HG02571 (cell line): ENCODE results near the gene TIMP1.

Experiments used
- ATAC-seq: cut with Tn5 transposase; IDR thresholded peaks from one replicate; pipeline ENCODE4 v1.9.1; 2021; ENCODE audit warnings: mild to moderate bottlenecking, moderate library complexity; ENCODE audit not compliant: unreplicated experiment

The TIMP1 gene

DNA sequence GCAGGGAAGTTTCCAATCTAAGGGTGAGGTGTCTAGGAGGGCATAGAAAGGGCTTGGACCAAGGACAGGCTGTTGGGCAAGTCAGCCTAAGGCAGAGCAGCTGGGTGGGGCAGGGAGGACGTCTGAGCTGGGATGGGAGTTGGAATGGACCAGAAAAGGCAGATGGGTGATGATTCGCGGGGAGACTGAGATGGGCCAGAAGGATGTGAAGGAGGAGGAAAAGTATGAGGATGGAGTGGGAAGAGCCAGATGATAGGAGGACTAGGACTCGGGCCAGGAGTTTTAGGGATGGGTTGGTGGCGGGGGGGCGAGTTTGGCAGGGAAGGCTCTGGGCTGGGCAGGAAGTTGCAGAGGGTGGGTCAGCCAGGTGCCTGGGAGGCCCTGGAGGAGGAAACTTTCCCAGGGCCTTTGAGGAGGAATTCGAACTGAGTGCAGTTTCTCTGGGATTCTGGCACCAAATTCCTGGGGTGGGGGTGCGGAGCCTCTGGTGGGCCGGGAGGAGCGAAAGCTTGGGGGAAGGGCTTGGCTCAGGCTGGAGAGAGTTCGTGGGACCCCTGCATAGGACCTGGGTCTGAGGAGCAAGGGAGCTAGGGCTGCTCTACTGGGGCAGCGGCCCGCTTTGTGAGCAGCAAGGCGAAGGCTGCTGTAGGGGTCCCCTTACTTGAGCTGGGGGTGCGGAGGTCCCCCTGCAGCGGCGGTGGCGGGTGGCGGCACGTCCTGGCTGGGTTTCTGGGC is 8.7 kb upstream of the TIMP1 start:
- no peak for ATAC-seq

GRCh38 chrX:47574076-47574546 is 8.1 kb upstream of the TIMP1 start:
- no peak for ATAC-seq

DNA sequence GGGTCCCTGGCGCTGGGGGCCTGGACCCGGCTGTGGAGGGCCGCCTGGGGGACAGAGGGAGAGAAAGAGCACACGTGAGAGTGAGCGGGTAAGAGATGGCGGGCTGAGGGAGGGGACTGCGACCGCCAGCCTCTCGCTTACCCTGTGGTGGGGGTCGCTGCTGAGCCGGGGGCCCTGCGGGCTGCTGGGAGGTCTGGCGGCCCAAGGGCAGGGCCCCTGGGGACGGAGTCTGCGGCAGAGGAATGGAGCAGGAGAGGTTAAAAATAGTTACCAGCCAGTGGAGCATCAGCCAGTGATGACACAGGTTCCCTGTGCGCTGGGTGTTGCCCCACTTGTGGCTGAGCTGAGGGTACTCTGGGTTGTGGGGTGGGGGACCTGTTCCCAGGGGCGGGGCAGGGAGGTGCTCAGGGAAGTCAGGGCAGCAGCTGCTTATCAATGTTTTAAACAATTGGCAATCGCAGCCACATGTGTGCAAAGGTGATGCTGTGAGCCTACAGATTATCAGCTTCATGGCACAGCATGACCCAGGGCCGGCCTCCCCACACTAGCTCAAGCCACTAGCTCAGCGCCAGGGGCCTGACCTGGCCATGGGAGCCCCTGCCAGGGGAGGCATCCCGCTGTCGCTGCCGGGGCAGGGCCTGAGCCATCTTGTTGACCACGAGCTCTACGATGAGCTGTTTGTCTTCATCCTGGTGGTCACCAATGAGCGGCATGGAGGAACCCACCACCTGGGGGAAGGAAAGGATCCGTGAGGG is 7.5 kb upstream of the TIMP1 start:
- no peak for ATAC-seq

GRCh38 chrX:47576021-47576898 is 6.0 kb upstream of the TIMP1 start:
- no peak for ATAC-seq

- no peak for ATAC-seq
These were observed 4.8 kb upstream of the TIMP1 start for GRCh38 chrX:47577424-47577823.

DNA sequence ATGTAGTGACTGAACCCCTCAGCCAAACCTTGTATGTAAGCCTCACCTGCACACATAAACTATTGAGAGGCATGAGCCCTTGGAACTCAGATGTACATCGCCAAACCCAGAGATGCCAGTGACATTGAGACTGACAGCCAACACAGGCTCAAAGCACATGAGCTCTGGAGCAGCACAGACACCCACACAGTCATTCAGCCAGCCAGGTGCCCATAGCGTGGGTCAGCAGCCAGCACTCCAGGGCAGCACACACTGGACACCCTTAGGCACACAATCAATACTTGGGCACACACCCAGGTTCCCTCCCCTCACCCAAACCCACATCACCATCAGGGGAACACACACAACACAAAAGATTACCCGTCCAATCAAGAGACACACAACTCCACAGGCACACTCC is 4.3 kb upstream of the TIMP1 start:
- no peak for ATAC-seq

DNA sequence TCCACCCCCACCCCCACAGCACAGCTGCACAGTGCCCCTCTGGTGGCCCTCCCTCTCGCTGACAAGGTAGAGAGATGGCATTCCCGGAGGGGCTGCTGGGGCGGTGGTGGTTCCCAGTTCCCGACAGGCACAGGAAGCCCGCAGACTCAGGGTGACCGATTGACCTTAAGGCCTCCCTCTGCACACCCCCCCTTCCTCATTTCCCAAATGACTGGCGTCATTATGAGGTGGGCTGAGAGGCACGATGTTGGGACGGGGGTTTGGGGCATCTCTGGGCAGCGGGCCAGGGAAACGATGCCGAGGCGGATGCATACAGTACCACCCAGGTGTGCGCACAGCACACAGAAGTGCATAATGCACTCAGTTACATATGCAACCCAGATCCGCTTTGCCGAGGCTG is 3.5 kb upstream of the TIMP1 start:
- ATAC-seq, result no peak

GRCh38 chrX:47579537-47579936 is 2.7 kb upstream of the TIMP1 start:
- ATAC-seq, result no peak

- ATAC-seq, result no peak
These were observed 1.1 kb downstream of the TIMP1 start for GRCh38 chrX:47583240-47583861.

- ATAC-seq, result no peak
These were observed 2.5 kb downstream of the TIMP1 start for GRCh38 chrX:47584714-47585113.

- no peak for ATAC-seq
These were observed 3.0 kb downstream of the TIMP1 start for GRCh38 chrX:47585273-47585672.

DNA sequence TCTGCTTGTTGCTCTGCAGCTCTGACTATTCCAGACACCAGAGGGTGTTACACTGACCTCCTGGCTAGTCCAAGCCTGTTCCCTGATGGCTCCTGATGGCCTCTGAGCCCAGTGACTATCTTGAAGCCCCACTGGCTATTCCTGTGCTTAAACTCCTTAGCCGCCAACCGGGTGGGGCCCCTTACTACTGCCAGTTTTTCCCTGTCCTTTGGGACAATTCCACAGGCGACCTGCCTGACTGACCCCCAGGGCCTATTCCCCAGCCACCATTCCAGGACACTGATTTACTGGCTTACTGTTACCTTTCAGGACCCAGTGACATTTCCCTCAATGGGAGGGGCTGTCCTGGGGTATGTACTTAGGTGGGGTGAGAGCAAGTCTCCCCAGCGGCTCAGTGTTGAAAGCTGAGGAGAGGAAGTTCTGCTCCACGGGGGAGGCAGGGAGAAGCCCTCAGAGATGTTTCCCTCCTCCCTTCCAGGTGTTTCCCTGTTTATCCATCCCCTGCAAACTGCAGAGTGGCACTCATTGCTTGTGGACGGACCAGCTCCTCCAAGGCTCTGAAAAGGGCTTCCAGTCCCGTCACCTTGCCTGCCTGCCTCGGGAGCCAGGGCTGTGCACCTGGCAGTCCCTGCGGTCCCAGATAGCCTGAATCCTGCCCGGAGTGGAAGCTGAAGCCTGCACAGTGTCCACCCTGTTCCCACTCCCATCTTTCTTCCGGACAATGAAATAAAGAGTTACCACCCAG is 4.0 kb downstream of the TIMP1 start:
- ATAC-seq, result no peak

DNA sequence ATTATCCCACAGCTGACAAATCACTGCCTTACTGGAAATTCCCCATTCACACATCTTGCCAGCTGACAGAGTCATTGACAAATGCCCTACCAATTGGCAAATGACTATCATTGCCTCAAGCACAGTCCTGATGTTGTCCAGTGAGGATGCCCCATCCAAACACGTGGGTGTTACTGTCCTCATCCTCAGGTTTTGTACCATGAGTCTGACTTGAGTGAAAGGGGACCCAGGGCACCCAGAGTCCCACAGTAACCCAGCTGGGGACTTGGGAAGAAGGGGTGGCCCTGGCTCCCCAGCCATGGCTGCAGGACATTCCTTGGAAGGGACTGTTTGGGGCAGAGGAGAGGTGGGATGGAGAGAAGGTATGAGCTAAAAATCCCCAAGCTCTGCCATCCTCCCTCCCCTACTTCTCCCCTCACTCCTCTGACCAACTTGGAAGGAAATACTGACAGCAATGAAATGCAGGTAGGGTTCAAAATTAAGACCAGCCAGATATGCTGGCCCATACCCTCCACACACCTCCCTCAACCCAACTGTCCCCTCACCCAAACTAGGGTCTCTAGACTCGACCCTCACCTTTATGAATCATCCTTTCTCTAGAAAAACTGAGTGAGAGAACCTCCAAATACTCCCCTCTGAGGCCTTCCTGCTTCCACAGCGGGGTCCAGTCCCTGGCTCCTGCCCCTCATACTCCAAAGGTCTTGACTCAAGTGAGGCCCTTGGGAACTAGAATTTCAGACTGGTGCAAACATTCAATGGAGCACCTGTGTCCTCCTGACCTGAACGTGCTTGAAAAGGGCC is 5.1 kb downstream of the TIMP1 start:
- ATAC-seq, result no peak

DNA sequence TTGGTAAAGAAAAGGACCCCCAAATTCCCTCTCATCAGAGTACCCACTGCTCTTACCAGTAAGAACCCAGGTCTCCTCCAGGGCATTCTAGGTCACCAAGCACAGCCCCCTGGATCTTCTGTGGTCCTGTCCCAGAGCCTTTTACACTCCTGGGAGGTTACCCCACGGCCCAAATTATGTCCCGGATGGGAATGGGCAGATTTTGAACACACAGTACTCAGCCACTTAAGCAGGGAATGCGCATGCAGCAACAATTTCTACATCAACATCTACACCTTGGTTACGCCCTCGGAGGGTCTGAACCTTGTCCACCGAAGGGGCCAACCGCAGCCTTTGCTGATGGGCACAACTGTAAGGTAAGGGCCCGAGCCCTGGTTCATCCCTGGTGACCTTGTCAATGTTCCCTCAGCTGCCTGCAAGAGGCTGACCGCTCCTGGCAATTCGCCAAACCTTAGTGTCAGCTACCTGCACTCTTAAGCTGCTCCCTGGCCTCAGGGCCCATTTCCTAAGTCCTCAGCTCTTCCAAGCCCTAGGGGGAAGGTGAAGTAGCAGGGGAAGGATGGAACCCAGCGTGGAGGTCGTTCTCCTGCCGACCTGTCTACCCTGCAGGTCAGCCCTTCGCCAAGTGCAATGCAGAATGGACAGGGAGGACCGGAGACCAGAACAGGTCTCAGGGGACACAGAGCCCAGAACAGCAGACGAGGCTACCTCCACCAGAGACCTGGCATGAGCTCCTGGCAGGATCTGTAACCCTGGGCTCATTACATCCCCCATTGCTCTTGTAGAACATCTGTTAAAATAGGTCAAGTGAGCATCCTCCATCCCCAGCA is 5.9 kb downstream of the TIMP1 start:
- no peak for ATAC-seq

- ATAC-seq, result no peak
These were observed 8.7 kb downstream of the TIMP1 start for GRCh38 chrX:47590984-47591383.

DNA sequence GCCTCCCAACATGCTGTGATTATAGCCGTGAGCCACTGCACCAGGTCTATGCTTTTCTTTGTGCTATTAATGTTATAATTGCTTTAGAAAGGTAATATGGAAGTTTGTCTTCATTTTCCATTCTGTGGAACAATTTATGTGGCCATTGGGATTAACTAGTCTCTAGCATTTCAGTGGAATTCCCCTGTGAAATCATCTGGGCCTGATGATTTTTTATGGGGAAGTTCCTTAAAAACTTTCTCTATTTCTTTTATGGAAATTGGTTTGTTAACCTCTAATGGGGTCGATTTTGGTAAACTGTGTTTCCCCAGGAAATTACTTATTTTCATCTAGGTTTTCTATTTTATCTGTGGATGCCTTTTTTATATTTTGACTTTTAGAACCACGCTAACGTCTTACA is 11.3 kb downstream of the TIMP1 start:
- ATAC-seq, result no peak

DNA sequence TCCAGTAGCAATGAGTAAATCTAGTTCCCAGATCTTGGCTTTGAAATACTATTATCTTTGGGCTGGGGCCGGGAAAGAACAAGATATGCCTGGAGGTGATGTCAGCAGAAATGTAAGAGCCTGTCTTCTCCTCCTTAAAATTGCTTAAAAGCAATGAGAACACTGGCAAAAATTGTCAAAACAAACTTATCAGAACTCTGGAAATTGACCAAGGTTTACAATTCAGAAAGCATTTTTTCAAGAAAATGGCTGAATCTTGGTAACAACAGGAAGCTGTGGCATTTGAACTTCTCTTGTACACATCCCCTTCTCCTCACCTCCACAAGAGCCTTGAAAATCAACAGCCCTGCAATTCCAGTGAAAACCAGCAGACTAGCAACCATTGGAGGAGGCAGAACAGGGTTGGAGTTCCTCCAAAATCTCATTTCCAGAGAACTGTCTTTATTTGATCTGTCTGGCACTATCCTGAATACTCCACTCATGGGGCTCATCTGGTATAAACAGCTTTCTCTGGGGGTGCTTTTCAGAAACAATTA is 13.5 kb downstream of the TIMP1 start:
- no peak for ATAC-seq

- no peak for ATAC-seq
These were observed 14.0 kb downstream of the TIMP1 start for GRCh38 chrX:47596256-47596655.
